NCI-H2227 treated with DMSO at 0.1 percent for 48 hours (cell line): ENCODE results near the gene RRP1B.
"Not testable (repeated sequence)": the region's sequence is repeated elsewhere in the genome, so short reads cannot be mapped to it uniquely, and the experiment has no call there.

Experiments
- DNase-seq: peaks from one replicate; lab custom pipeline; 2025; lab: John Stamatoyannopoulos, UW

RRP1B gene

GRCh38 chr21:43676391-43676790, 17.0 kb downstream of the RRP1B start:
- DNase-seq = no peak

GRCh38 chr21:43679951-43680350, 20.6 kb downstream of the RRP1B start:
- DNase-seq = no peak

- not testable (repeated sequence) for DNase-seq
These were observed 21.1 kb downstream of the RRP1B start for GRCh38 chr21:43680421-43680820.

- DNase-seq = no peak
These were observed 22.3 kb downstream of the RRP1B start for GRCh38 chr21:43681650-43682049.

GRCh38 chr21:43684424-43684823, 25.1 kb downstream of the RRP1B start:
- no peak for DNase-seq

- no peak for DNase-seq
These were observed 27.6 kb downstream of the RRP1B start for GRCh38 chr21:43686811-43687565.

- no peak for DNase-seq
These were observed 28.4 kb downstream of the RRP1B start for GRCh38 chr21:43687566-43688399.

- no peak for DNase-seq
These were observed 29.5 kb downstream of the RRP1B start for GRCh38 chr21:43688906-43689305.

GRCh38 chr21:43689556-43690337, 30.4 kb downstream of the RRP1B start:
- no peak for DNase-seq

GRCh38 chr21:43690346-43690745, 31.0 kb downstream of the RRP1B start:
- no peak for DNase-seq

- DNase-seq = no peak
These were observed 31.9 kb downstream of the RRP1B start for GRCh38 chr21:43691086-43691795.

- DNase-seq = no peak
These were observed 32.4 kb downstream of the RRP1B start for GRCh38 chr21:43691801-43692200.

GRCh38 chr21:43692949-43693348, 33.6 kb downstream of the RRP1B start:
- no peak for DNase-seq

- no peak for DNase-seq
These were observed 34.6 kb downstream of the RRP1B start for GRCh38 chr21:43693981-43694380.

GRCh38 chr21:43694437-43695079, 35.2 kb downstream of the RRP1B start:
- DNase-seq = no peak

- no peak for DNase-seq
These were observed 36.9 kb downstream of the RRP1B start for GRCh38 chr21:43696214-43696613.

GRCh38 chr21:43697758-43698643, 38.6 kb downstream of the RRP1B start:
- DNase-seq = no peak

GRCh38 chr21:43699492-43699777, 40.1 kb downstream of the RRP1B start:
- DNase-seq = not testable (repeated sequence)

GRCh38 chr21:43699933-43700599, 40.7 kb downstream of the RRP1B start:
- DNase-seq = no peak
